Activated CD4-positive, alpha-beta T cell treated with anti-CD3 and anti-CD28 coated beads, Interleukin-2, amount 10 ng/mL, durations not matched to agents 24 days and 14 days (primary cell): ENCODE measurements around the gene MCF2L. TPM values are rescaled to one million over a fixed set of nuclear protein-coding genes. Genes with fewer than 3 reads are reported as not detected.

Experiments used
- DNase-seq: peaks from one replicate; pipeline ENCODE4 v3.0.0; 2022
- H3K27ac Mint-ChIP-seq: one replicate; pipeline ENCODE4 v1.8.0; 2022; ENCODE audit warnings: mild to moderate bottlenecking, mixed read lengths
- H3K27me3 Mint-ChIP-seq: one replicate; pipeline ENCODE4 v1.8.0; 2022; ENCODE audit warnings: mixed read lengths
- H3K36me3 Mint-ChIP-seq: one replicate; pipeline ENCODE4 v1.8.0; 2022; ENCODE audit warnings: low read depth, mild to moderate bottlenecking, mixed read lengths
- H3K4me1 Mint-ChIP-seq: one replicate; pipeline ENCODE4 v1.8.0; 2021; ENCODE audit warnings: mixed read lengths
- H3K4me3 Mint-ChIP-seq: one replicate; pipeline ENCODE4 v1.8.0; 2022; ENCODE audit warnings: mild to moderate bottlenecking, moderate library complexity, mixed read lengths
- H3K9me3 Mint-ChIP-seq: one replicate; pipeline ENCODE4 v1.8.0; 2021; ENCODE audit warnings: mixed read lengths
- intact Hi-C: fragments of 100-400 bp; cut with micrococcal nuclease; formaldehyde crosslinking; loops from one replicate; pipeline ENCODE4 v1.15.1; 2023
- total RNA-seq: library from RNA; stranded (reverse); gene quantifications from 2 replicates; pipeline ENCODE4 v1.2.3, GENCODE V29; 2022

Gene MCF2L
- total RNA-seq, 1 donor from 2014 or later: 0.09 TPM

GRCh38 chr13:113045251-113046127 lies 76.5 kb downstream of the MCF2L start:
- H3K36me3 Mint-ChIP-seq: no peaks in the 10 kb centered on the region
- no peaks in the 10 kb centered on the region for H3K4me1 Mint-ChIP-seq
- H3K27me3 Mint-ChIP-seq: no peaks in the 10 kb centered on the region
- no peak for DNase-seq
- H3K9me3 Mint-ChIP-seq: no peaks in the 10 kb centered on the region
- intact Hi-C loops: no loop called here
- no peak overlapping the region for H3K4me3 Mint-ChIP-seq
- no peak overlapping the region for H3K27ac Mint-ChIP-seq

DNA sequence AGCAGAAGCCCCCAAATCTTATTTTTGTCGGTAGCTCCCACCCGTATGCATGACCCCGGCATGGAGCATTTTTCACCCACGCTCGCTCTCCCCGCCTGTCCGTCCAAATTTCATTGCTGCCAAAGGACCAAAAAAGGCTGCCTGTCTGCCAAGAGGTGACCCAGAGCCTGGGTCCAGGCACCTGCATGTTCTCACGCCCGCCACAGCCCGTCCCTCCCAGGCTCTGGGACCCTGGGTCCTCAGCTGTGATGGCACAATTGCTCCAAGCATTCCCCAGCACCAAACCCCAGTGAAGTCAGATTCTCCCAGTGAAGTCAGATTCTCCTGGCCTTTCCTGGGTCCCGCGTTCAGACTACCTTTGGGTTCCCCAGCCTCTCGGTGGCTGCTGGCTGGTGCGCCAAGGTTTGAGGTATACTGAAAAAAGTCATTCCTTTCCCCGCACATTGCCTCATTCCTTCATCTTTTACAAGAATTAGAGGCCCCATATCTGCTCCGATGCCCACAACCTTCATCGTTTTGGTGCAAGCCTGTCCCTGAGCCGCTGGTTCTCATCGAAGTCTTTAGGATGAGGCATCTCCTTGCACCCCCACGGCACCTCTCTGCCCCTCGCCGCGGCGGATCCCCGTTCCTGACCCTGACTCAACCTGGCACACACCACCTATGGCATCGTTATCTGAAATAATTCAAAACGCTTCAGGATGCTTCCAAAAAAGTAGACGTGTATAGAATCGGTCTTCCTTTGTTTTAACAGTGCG lies 77.3 kb downstream of the MCF2L start:
- no peaks in the 10 kb centered on the region for H3K27me3 Mint-ChIP-seq
- no peaks in the 10 kb centered on the region for H3K9me3 Mint-ChIP-seq
- H3K27ac Mint-ChIP-seq: no peak overlapping the region
- intact Hi-C loops: no loop called here
- no peak overlapping the region for H3K4me3 Mint-ChIP-seq
- no peak for DNase-seq
- no peaks in the 10 kb centered on the region for H3K4me1 Mint-ChIP-seq
- no peaks in the 10 kb centered on the region for H3K36me3 Mint-ChIP-seq

GRCh38 chr13:113046883-113047244 lies 77.8 kb downstream of the MCF2L start:
- no peak overlapping the region for H3K27ac Mint-ChIP-seq
- no peaks in the 10 kb centered on the region for H3K9me3 Mint-ChIP-seq
- H3K4me3 Mint-ChIP-seq: no peak overlapping the region
- no peaks in the 10 kb centered on the region for H3K36me3 Mint-ChIP-seq
- H3K4me1 Mint-ChIP-seq: no peaks in the 10 kb centered on the region
- intact Hi-C loops: no loop called here
- H3K27me3 Mint-ChIP-seq: no peaks in the 10 kb centered on the region
- DNase-seq: no peak

DNA sequence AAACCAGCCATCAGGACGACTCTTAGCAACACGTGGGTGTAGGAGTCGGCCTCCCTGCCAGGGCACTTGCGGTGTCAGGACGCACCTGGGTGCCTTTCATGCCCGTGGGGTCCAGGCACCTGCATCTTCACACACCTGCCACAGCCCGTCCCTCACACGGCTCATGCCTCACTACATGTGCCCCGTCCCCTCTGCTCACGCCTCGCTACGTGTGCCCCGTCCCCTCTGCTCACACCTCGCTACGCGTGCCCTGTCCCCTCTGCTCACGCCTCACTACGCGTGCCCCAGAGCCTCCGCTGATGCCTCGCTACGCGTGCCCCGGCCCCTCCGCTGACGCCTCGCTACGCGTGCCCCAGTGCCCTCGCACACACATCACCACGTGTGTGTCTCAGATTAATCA lies 78.6 kb downstream of the MCF2L start:
- no peaks in the 10 kb centered on the region for H3K27me3 Mint-ChIP-seq
- H3K27ac Mint-ChIP-seq: no peak overlapping the region
- H3K36me3 Mint-ChIP-seq: no peaks in the 10 kb centered on the region
- no peak overlapping the region for H3K4me3 Mint-ChIP-seq
- DNase-seq: no peak
- H3K9me3 Mint-ChIP-seq: no peaks in the 10 kb centered on the region
- intact Hi-C loops: no loop called here
- H3K4me1 Mint-ChIP-seq: no peaks in the 10 kb centered on the region

DNA sequence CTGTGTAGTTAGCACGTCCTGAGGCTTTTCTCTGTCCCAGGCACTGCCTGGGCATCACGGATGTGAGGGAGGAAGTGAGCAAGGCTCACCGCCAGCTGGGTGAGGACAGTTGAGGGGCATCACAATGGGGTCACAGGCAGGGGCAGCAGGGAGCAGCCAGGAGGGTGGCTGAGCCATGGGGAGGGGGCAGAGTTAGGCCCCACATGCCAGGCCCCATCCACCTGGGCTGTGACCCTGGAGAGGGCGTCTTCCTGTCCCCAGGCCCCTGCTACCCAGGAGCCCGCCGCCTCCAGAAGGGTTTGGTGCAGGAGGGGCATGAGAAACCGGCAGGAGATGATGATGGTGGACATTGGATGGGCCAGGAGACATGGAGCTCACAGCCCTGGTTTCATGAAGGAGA lies 79.8 kb downstream of the MCF2L start:
- Mint-ChIP-seq H3K4me3 (no peak overlapping the region), H3K27me3 (no peaks in the 10 kb centered on the region), H3K9me3 (no peaks in the 10 kb centered on the region), H3K27ac (no peak overlapping the region), H3K4me1 (no peaks in the 10 kb centered on the region), H3K36me3 (no peaks in the 10 kb centered on the region)
- no peak for DNase-seq
- intact Hi-C loops: no loop called here

- intact Hi-C loops: no loop called here
- no peaks in the 10 kb centered on the region for H3K27me3 Mint-ChIP-seq
- H3K4me1 Mint-ChIP-seq: no peaks in the 10 kb centered on the region
- H3K36me3 Mint-ChIP-seq: no peaks in the 10 kb centered on the region
- DNase-seq: no peak
- no peak overlapping the region for H3K27ac Mint-ChIP-seq
- no peaks in the 10 kb centered on the region for H3K9me3 Mint-ChIP-seq
- no peak overlapping the region for H3K4me3 Mint-ChIP-seq
Observed at GRCh38 chr13:113049521-113049941, 80.5 kb downstream of the MCF2L start.

DNA sequence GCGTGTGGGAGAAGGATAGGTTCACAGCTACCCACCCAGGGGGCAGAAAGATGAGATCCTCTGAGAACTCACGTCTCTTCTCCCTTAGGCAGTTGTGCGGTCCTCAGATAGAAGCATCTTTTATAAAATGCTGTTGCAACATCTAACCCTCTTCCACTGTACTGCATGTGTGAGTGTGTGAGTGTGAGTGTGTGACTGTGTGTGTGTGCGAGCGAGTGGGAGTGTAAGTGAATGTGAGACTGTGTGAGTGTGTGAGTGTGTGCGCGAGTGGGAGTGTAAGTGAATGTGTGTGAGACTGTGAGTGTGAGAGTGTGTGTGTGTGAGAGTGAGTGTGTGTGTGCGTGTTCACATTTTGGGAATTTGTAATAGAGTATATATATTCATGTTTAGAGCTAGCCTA lies 81.0 kb downstream of the MCF2L start:
- H3K4me1 Mint-ChIP-seq: no peaks in the 10 kb centered on the region
- no peaks in the 10 kb centered on the region for H3K27me3 Mint-ChIP-seq
- H3K4me3 Mint-ChIP-seq: no peak overlapping the region
- no peak for DNase-seq
- intact Hi-C loops: no loop called here
- no peak overlapping the region for H3K27ac Mint-ChIP-seq
- H3K36me3 Mint-ChIP-seq: no peaks in the 10 kb centered on the region
- no peaks in the 10 kb centered on the region for H3K9me3 Mint-ChIP-seq

DNA sequence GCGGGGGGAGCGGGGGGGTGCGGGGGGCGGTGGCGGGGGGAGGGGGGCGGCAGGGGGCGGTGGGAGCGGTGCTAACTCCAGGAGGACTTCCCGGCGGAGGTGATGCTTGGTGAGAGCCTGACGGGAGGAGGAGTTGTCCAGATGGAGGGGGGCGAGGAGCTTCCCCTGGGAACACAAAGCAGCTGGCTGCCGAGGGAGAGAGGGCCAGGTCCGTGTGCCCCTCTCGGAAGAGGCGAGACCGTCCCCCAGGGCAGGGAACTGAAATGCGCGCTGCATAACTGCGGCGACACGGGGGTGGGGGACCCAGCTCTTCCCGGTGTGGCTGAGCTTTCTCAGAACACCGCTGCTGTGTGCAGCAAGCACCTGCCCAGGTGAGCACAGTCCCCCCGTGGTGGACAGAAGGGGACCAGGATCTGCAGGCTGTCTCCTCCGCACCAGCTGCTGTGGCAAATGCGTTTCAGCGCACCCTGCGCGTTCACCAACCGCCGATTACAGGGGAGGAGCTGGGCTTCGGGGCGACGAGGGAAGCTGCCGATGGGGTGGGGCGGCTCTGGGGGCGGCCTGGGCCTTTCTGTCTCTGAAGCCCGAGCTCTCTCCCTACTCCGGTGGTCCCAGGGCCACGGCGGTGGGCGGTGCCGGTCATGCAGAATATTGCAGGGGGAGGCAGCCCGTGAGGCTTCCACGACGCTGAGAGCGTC lies 81.9 kb downstream of the MCF2L start:
- Mint-ChIP-seq H3K27me3 (no peaks in the 10 kb centered on the region), H3K36me3 (no peaks in the 10 kb centered on the region), H3K27ac (no peak overlapping the region), H3K9me3 (no peaks in the 10 kb centered on the region), H3K4me1 (no peaks in the 10 kb centered on the region), H3K4me3 (no peak overlapping the region)
- intact Hi-C loops: no loop called here
- DNase-seq: no peak

- H3K4me1 Mint-ChIP-seq: no peaks in the 10 kb centered on the region
- no peaks in the 10 kb centered on the region for H3K27me3 Mint-ChIP-seq
- no peaks in the 10 kb centered on the region for H3K36me3 Mint-ChIP-seq
- no peak overlapping the region for H3K4me3 Mint-ChIP-seq
- no peaks in the 10 kb centered on the region for H3K9me3 Mint-ChIP-seq
- intact Hi-C loops: no loop called here
- H3K27ac Mint-ChIP-seq: no peak overlapping the region
- DNase-seq: no peak
Observed at GRCh38 chr13:113051641-113052040, 82.6 kb downstream of the MCF2L start.

- DNase-seq: no peak
- H3K4me1 Mint-ChIP-seq: no peaks in the 10 kb centered on the region
- no peak overlapping the region for H3K27ac Mint-ChIP-seq
- intact Hi-C loops: no loop called here
- no peak overlapping the region for H3K4me3 Mint-ChIP-seq
- H3K36me3 Mint-ChIP-seq: no peaks in the 10 kb centered on the region
- H3K27me3 Mint-ChIP-seq: no peaks in the 10 kb centered on the region
- no peaks in the 10 kb centered on the region for H3K9me3 Mint-ChIP-seq
Observed at GRCh38 chr13:113052206-113052605, 83.2 kb downstream of the MCF2L start.

DNA sequence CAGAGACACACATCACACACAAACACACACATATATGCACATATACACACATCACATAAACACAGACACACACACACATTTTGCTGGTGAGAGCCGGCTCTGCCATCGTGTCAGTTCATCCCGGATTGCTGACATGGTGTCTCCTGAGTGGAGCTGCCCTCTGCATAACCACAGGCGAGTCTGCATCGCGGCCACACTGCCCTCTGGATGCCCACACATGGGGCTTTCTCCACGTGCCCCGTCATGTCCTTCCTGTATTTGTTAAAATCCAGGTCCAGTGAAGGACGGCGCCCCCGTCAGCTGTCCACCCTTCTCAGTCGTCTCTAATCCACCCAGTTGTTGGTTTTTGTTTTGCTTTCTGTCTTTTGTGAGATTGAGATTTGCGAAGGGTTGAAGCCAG lies 84.0 kb downstream of the MCF2L start:
- intact Hi-C loops: no loop called here
- Mint-ChIP-seq H3K4me1 (no peaks in the 10 kb centered on the region), H3K27me3 (no peaks in the 10 kb centered on the region), H3K9me3 (no peaks in the 10 kb centered on the region), H3K36me3 (no peaks in the 10 kb centered on the region), H3K4me3 (no peak overlapping the region), H3K27ac (no peak overlapping the region)
- no peak for DNase-seq

DNA sequence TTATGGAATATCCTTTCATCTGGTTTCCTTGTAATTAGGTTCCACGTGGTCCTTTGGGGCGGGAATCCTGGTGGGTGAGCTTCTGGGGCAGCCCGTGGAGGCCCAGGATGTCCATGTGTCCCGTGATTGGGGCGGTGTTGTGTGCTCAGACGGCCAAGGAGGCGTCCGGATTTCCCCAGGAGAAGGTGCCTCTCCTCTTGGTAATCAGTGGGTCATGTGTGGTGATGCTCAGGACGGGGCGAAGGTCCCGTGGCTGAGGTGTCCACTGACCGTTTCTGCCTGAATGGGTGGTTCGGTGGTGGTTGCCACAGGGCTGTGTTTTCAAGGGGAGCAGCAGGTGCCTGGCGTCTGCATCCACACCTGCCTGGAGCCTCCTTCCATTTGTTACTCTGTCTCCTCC lies 84.4 kb downstream of the MCF2L start:
- no peaks in the 10 kb centered on the region for H3K27me3 Mint-ChIP-seq
- DNase-seq: no peak
- intact Hi-C loops: no loop called here
- H3K4me3 Mint-ChIP-seq: no peak overlapping the region
- no peaks in the 10 kb centered on the region for H3K9me3 Mint-ChIP-seq
- H3K36me3 Mint-ChIP-seq: no peaks in the 10 kb centered on the region
- no peak overlapping the region for H3K27ac Mint-ChIP-seq
- H3K4me1 Mint-ChIP-seq: no peaks in the 10 kb centered on the region

GRCh38 chr13:113053801-113054604 lies 85.0 kb downstream of the MCF2L start:
- H3K4me1 Mint-ChIP-seq: no peaks in the 10 kb centered on the region

More at GRCh38 chr13:113053801-113054604, 85.0 kb downstream of the MCF2L start:
- DNase-seq: no peak
- no peaks in the 10 kb centered on the region for H3K9me3 Mint-ChIP-seq
- H3K4me3 Mint-ChIP-seq: no peak overlapping the region
- no peak overlapping the region for H3K27ac Mint-ChIP-seq
- intact Hi-C loops: no loop called here
- no peaks in the 10 kb centered on the region for H3K36me3 Mint-ChIP-seq
- H3K27me3 Mint-ChIP-seq: no peaks in the 10 kb centered on the region
